Trophoblast cell (in vitro differentiated cells and primary cell): Measurements from ENCODE around the gene RREB1.
A peak's percentile ranks its signal among the peaks of the same experiment; 100 is the strongest.

Experiments
- DNase-seq, 2 donors: peaks; one replicate each; pipeline ENCODE4 v3.0.0-alpha.2; 2016
- H2AFZ ChIP-seq: 2 replicates; pipeline ENCODE4 v1.6.1; 2013; ENCODE audit warnings: low read length, moderate library complexity, mild to moderate bottlenecking; ENCODE audit not compliant: insufficient read depth, poor library complexity
- H2AK5ac ChIP-seq: 2 replicates; pipeline ENCODE4 v1.6.1; 2013; ENCODE audit warnings: mild to moderate bottlenecking, low read length
- H2BK120ac ChIP-seq: 2 replicates; pipeline ENCODE4 v1.6.1; 2013; ENCODE audit warnings: low read length, mild to moderate bottlenecking, moderate library complexity; ENCODE audit not compliant: insufficient read depth, poor library complexity
- H2BK12ac ChIP-seq: 2 replicates; pipeline ENCODE4 v1.6.1; 2013; ENCODE audit warnings: mild to moderate bottlenecking, low read length, moderate library complexity
- H2BK5ac ChIP-seq: 2 replicates; pipeline ENCODE4 v1.6.1; 2013; ENCODE audit warnings: low read length, low read depth, moderate library complexity, mild to moderate bottlenecking; ENCODE audit not compliant: poor library complexity
- H3K14ac ChIP-seq: 2 replicates; pipeline ENCODE4 v1.6.1; 2013; ENCODE audit warnings: mild to moderate bottlenecking, low read length
- H3K18ac ChIP-seq: 2 replicates; pipeline ENCODE4 v1.6.1; 2013; ENCODE audit warnings: mild to moderate bottlenecking, low read length
- H3K23ac ChIP-seq: 2 replicates; pipeline ENCODE4 v1.6.1; 2013; ENCODE audit warnings: low read length
- H3K27ac ChIP-seq: 2 replicates; pipeline ENCODE4 v1.5.1; 2013; ENCODE audit warnings: low read depth, mild to moderate bottlenecking, inconsistent platforms, low read length, moderate library complexity
- H3K27me3 ChIP-seq: 2 replicates; pipeline ENCODE4 v1.6.1; 2013; ENCODE audit warnings: inconsistent platforms, mild to moderate bottlenecking, low read length, moderate library complexity; ENCODE audit not compliant: insufficient read depth
- H3K36me3 ChIP-seq, 2 experiments: 1 replicate in 1 of 2; 2 replicates in 1 of 2; pipeline ENCODE4 v1.6.1; 2013; ENCODE audit warnings: low read length in 2 of 2, mild to moderate bottlenecking in 2 of 2, moderate library complexity in 1 of 2; ENCODE audit not compliant: insufficient read depth in 2 of 2, control insufficient read depth in 1 of 2
- H3K4ac ChIP-seq: 2 replicates; pipeline ENCODE4 v1.6.1; 2013; ENCODE audit warnings: low read depth, mild to moderate bottlenecking, low read length, moderate library complexity
- H3K4me1 ChIP-seq, 2 experiments: 1 replicate in 1 of 2; 2 replicates in 1 of 2; pipeline ENCODE4 v1.6.1; 2013; ENCODE audit warnings: low read length in 2 of 2, mild to moderate bottlenecking in 2 of 2, moderate library complexity in 1 of 2; ENCODE audit not compliant: insufficient read depth in 2 of 2, control insufficient read depth in 1 of 2
- H3K4me2 ChIP-seq: 2 replicates; pipeline ENCODE4 v1.6.1; 2013; ENCODE audit warnings: inconsistent platforms, mild to moderate bottlenecking, low read length, moderate library complexity
- H3K4me3 ChIP-seq: 2 replicates; pipeline ENCODE4 v1.5.1; 2013; ENCODE audit warnings: mild to moderate bottlenecking, low read depth, low read length, inconsistent platforms
- H3K79me1 ChIP-seq: one replicate; pipeline ENCODE4 v1.6.1; 2013; ENCODE audit warnings: low read length
- H3K79me2 ChIP-seq: 2 replicates; pipeline ENCODE4 v1.6.1; 2013; ENCODE audit warnings: low read length, mild to moderate bottlenecking; ENCODE audit not compliant: control insufficient read depth, insufficient read depth, poor library complexity
- H3K9ac ChIP-seq: 2 replicates; pipeline ENCODE4 v1.6.1; 2013; ENCODE audit warnings: mild to moderate bottlenecking, low read length
- H3K9me3 ChIP-seq: 2 replicates; pipeline ENCODE4 v1.6.1; 2013; ENCODE audit warnings: low read depth, mild to moderate bottlenecking, control low read depth, inconsistent platforms, low read length; ENCODE audit not compliant: insufficient read depth
- H4K12ac ChIP-seq: 2 replicates; pipeline ENCODE4 v1.6.1; 2013; ENCODE audit warnings: low read depth, mild to moderate bottlenecking, low read length, moderate library complexity
- H4K8ac ChIP-seq: 2 replicates; pipeline ENCODE4 v1.6.1; 2013; ENCODE audit warnings: low read depth, mild to moderate bottlenecking, low read length, moderate library complexity
- H4K91ac ChIP-seq: one replicate; pipeline ENCODE4 v1.6.1; 2013; ENCODE audit warnings: low read depth, mild to moderate bottlenecking, low read length, moderate library complexity
- WGBS: extraction: QIAGEN DNeasy Blood & Tissue Kit; methylation state at CpG from one replicate; pipeline ENCODE4 v1.1.7; 2013; ENCODE audit warnings: missing lambda C conversion rate; ENCODE audit not compliant: insufficient read length, insufficient coverage; ENCODE audit errors: extremely low coverage; 5-methylcytosine and 5-hydroxymethylcytosine counted together

Gene RREB1

DNA sequence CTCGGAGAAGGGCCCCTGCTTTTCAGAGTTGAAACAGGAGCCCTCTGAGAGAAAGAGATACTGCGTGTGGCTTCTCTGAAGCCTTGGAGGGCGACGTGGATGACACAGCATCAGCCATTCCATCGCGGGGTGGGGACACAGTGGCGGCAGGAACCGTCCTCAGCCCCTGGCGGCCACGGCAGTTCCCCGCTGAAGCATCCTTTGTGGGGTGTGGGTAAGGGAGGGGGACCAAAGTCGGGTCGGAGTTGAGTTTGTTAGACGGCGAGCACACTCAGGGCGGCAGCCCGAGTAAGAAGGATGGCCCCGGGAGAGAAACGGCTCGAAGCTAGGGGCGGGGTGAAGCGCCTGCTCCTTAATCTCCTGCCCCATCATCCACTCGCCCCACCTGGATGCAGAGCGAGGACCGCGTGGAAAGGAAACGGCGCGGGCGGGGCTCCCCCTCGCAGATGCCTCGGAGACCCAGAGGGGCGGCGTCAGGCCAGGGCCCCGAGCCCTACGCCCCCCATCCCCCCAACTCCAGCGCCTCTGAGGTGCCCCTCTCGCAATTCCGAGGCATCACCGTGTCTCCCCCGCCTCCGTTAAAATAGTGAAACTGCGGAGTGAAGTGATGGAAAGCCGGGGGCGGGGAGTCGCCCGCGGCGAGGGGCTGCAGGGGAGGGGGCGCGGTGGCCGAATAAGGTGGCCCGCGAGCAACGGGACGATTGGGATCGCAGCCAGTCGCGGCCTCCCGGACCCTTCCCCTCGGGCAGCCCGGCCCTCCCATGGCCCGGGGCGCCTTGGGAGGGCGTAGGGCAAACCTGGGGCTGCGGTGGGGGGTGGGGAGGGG, 796 bp upstream of the RREB1 start:
- no peaks in the 10 kb centered on the region for H3K9me3 ChIP-seq
- peak; percentile 43 to 59 for DNase-seq
- H3K27me3 ChIP-seq = no peaks in the 10 kb centered on the region
- H3K4me1 ChIP-seq = peaks cover 7 to 13% of the 10 kb centered on the region in 2 experiments
- no CpG with 5 or more reads among the region's 66 CpGs for WGBS
- H3K27ac ChIP-seq = peak overlapping the region; percentile 94
- H3K4ac ChIP-seq = peak overlapping the region; percentile 95
- no peaks in the 10 kb centered on the region for H3K36me3 ChIP-seq
- H3K9ac ChIP-seq = no peak overlapping the region
- H3K79me1 ChIP-seq = peaks cover 30% of the 10 kb centered on the region
- H4K91ac ChIP-seq = peak overlapping the region; percentile 99
- H2AFZ ChIP-seq = peak overlapping the region; percentile 94
- no peak overlapping the region for H3K23ac ChIP-seq
- peak overlapping the region; percentile 85 for H3K14ac ChIP-seq
- peak overlapping the region; percentile 99 for H3K18ac ChIP-seq
- H2BK12ac ChIP-seq = peak overlapping the region; percentile 91
- peak overlapping the region; percentile 97 for H2AK5ac ChIP-seq
- peak overlapping the region; percentile 96 for H4K8ac ChIP-seq
- peak overlapping the region; percentile 96 for H2BK120ac ChIP-seq
- peak overlapping the region; percentile 90 for H3K4me2 ChIP-seq
- peak overlapping the region; percentile 99 for H2BK5ac ChIP-seq
- peak overlapping the region; percentile 98 for H3K4me3 ChIP-seq
- H3K79me2 ChIP-seq = peaks cover 19% of the 10 kb centered on the region
- H4K12ac ChIP-seq = peak overlapping the region; percentile 17

DNA sequence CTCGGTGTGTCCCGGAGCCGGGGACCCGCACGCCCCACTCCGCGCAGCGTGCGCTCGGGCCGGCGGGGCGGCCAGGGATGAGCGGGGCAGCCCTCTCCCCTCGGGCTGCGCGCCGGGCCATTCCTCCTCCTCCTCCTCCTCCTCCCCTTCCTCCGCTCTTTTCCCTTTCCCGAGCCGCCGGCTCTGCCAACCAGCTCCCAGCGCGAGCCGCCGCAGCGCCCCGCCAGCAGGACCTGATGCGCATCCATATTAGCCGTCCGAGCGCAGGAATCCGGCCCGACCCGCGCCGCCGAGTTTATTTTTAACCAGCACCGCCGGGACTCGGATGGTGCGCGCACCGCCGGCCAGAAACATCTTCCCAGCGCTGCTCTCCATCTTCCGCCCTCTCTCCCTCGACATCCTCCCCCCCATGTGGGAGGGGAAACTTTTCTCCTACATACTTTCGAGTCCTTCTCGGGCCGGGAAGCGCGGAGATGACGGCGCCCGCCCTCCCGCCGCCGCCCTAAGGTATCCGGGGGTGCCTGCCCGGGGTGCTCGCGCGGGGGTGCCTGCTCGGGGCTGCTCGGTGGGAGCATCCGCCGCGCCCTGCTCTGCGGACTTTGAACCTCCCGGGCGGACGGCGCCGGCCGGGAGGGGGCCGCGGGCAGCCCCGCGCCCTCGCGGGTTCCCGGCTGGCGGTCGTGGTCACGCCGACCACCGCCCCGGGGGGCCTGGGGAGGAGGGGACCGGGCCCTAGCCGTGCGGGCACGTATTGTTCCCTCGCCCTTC, 619 bp downstream of the RREB1 start:
- peak overlapping the region; percentile 85 for H2AK5ac ChIP-seq
- peak overlapping the region; percentile 96 for H4K8ac ChIP-seq
- H3K4me3 ChIP-seq = peak overlapping the region; percentile 98
- H3K14ac ChIP-seq = peak overlapping the region; percentile 99
- H3K27ac ChIP-seq = peak overlapping the region; percentile 94
- H3K27me3 ChIP-seq = no peaks in the 10 kb centered on the region
- peak overlapping the region; percentile 96 for H3K4ac ChIP-seq
- peak overlapping the region; percentile 90 for H3K4me2 ChIP-seq
- peak overlapping the region; percentile 92 for H4K12ac ChIP-seq
- H3K9me3 ChIP-seq = no peaks in the 10 kb centered on the region
- H3K36me3 ChIP-seq = no peaks in the 10 kb centered on the region
- peak overlapping the region; percentile 95 for H2BK120ac ChIP-seq
- peak overlapping the region; percentile 61 for H2AFZ ChIP-seq
- H3K79me1 ChIP-seq = peaks cover 34% of the 10 kb centered on the region
- H2BK5ac ChIP-seq = peak overlapping the region; percentile 99
- peak; percentile 82 to 87 for DNase-seq
- H3K79me2 ChIP-seq = peaks cover 22% of the 10 kb centered on the region
- H3K4me1 ChIP-seq = peaks cover 10 to 19% of the 10 kb centered on the region in 2 experiments
- peak overlapping the region; percentile 99 for H4K91ac ChIP-seq
- H3K23ac ChIP-seq = no peak overlapping the region
- peak overlapping the region; percentile 99 for H3K18ac ChIP-seq
- WGBS = no CpG with 5 or more reads among the region's 94 CpGs
- H3K9ac ChIP-seq = peak overlapping the region; percentile 94
- H2BK12ac ChIP-seq = peak overlapping the region; percentile 93

DNA sequence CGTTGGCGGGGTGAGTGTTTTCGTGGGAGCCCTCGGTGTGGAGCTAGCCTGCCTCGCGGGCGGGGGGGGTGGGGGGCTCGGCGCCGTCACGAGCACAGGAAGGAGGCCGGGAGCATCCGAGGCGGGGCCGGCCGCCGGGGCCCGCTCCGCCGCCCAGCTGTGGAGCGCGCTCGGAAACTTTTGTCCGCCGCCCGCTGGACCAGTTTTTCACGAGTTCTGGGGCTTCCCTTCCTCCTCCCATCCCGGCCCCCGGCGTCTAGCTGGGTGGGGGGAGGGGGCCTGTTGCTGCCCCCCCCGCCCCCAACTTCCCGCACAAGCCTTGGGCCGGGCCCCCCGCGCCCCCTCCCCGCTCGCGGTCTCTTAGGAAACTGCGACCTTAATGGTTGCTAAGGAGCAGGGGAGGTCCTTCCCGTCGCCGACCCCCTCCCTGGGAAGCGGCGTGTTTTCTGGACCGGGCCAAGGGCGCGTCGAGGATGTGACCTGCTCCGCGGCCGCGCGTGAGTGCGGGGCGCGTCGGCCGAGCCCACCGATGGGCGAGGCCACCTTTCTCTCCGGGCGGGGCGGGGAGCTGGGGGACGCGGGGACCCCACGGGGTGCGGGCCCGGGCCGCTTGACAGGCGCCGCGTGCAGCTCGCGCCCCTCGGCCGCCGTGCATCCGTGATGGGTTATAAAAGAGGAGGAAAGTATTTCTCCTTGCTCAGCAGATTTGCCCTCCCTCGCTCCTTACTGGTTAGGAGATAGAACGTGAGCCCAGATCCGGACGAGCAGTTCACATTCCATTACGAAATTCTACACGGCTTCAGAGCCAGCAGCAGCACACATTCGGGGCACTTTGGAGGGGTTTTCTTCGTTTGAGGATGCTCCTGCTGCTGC, 1.4 kb downstream of the RREB1 start:
- Histone ChIP-seq H2BK12ac (peak overlapping the region; percentile 82), H2BK5ac (peak overlapping the region; percentile 81), H4K12ac (peak overlapping the region; percentile 91), H3K27ac (peak overlapping the region; percentile 94), H3K4me3 (peak overlapping the region; percentile 98), H4K8ac (peak overlapping the region; percentile 96), H3K9ac (peak overlapping the region; percentile 86), H3K4me2 (peak overlapping the region; percentile 90), H3K9me3 (no peaks in the 10 kb centered on the region), H3K79me2 (peaks cover 26% of the 10 kb centered on the region), H4K91ac (peak overlapping the region; percentile 99), H2AK5ac (peak overlapping the region; percentile 85), H3K79me1 (peaks cover 35% of the 10 kb centered on the region), H3K4ac (peak overlapping the region; percentile 96), H2AFZ (peak overlapping the region; percentile 93), H3K23ac (no peak overlapping the region), H3K27me3 (no peaks in the 10 kb centered on the region), H3K18ac (peak overlapping the region; percentile 99), H3K4me1 (peaks cover 10 to 20% of the 10 kb centered on the region in 2 experiments), H3K14ac (peak overlapping the region; percentile 99), H2BK120ac (peak overlapping the region; percentile 95), H3K36me3 (no peaks in the 10 kb centered on the region)
- peak; percentile 66 to 87 for DNase-seq
- WGBS = no CpG with 5 or more reads among the region's 86 CpGs
